CD4-positive, alpha-beta T cell treated with Interleukin-17A for 4 hours (primary cell): Measurements from ENCODE around the gene PRLR.
"Not testable (repeated sequence)": the region's sequence is repeated elsewhere in the genome, so short reads cannot be mapped to it uniquely, and the experiment has no call there.

ENCODE experiments used
- DNase-seq: peaks from one replicate; pipeline ENCODE4 v3.0.0-alpha.2; 2020; ENCODE audit warnings: mixed read lengths

The PRLR gene

GRCh38 chr5:35066260-35066795 is 164.0 kb downstream of the PRLR start:
- DNase-seq: no peak

- no peak for DNase-seq
These were observed 166.9 kb downstream of the PRLR start for GRCh38 chr5:35063414-35063813.

GRCh38 chr5:35061211-35061770 is 169.0 kb downstream of the PRLR start:
- DNase-seq: no peak

- no peak for DNase-seq
These were observed 170.1 kb downstream of the PRLR start for GRCh38 chr5:35060236-35060635.

GRCh38 chr5:35059251-35059650 is 171.0 kb downstream of the PRLR start:
- no peak for DNase-seq

- no peak for DNase-seq
These were observed 171.9 kb downstream of the PRLR start for GRCh38 chr5:35058374-35058788.

- no peak for DNase-seq
These were observed 173.6 kb downstream of the PRLR start for GRCh38 chr5:35056686-35057085.

GRCh38 chr5:35052838-35053237 is 177.4 kb downstream of the PRLR start:
- DNase-seq: no peak

GRCh38 chr5:35050541-35051126 is 179.7 kb downstream of the PRLR start:
- no peak for DNase-seq

GRCh38 chr5:35048910-35049309 is 181.4 kb downstream of the PRLR start:
- DNase-seq: no peak

- no peak for DNase-seq
These were observed 182.4 kb downstream of the PRLR start, which contains the start of gene AGXT2 for GRCh38 chr5:35047785-35048404. Gene AGXT2, minus strand, starts transcription at chr5:35047949. Its CDS starts 57 bp downstream, at chr5:35047892.

- no peak for DNase-seq
These were observed 183.5 kb downstream of the PRLR start for GRCh38 chr5:35046774-35047173.

GRCh38 chr5:35045280-35045679 is 185.0 kb downstream of the PRLR start:
- no peak for DNase-seq

GRCh38 chr5:35044649-35045048 is 185.6 kb downstream of the PRLR start:
- no peak for DNase-seq

- no peak for DNase-seq
These were observed 187.5 kb downstream of the PRLR start for GRCh38 chr5:35042781-35043180.

GRCh38 chr5:35041261-35041660 is 189.0 kb downstream of the PRLR start:
- DNase-seq: no peak

GRCh38 chr5:35038891-35039290 is 191.4 kb downstream of the PRLR start:
- no peak for DNase-seq

- DNase-seq: no peak
These were observed 193.8 kb downstream of the PRLR start for GRCh38 chr5:35036536-35036935.

GRCh38 chr5:35035929-35036328 is 194.4 kb downstream of the PRLR start:
- not testable (repeated sequence) for DNase-seq

- no peak for DNase-seq
These were observed 195.0 kb downstream of the PRLR start for GRCh38 chr5:35035271-35035670.

- DNase-seq: no peak
These were observed 197.9 kb downstream of the PRLR start for GRCh38 chr5:35032356-35032755.

GRCh38 chr5:35031276-35031675 is 199.0 kb downstream of the PRLR start:
- DNase-seq: no peak

GRCh38 chr5:35030426-35031100 is 199.7 kb downstream of the PRLR start:
- no peak for DNase-seq

GRCh38 chr5:35029333-35029732 is 201.0 kb downstream of the PRLR start:
- DNase-seq: no peak
